Measurements from ENCODE around the gene TMEM269.
A peak's percentile ranks its signal among the peaks of the same experiment; 100 is the strongest.

TMEM269 gene

DNA sequence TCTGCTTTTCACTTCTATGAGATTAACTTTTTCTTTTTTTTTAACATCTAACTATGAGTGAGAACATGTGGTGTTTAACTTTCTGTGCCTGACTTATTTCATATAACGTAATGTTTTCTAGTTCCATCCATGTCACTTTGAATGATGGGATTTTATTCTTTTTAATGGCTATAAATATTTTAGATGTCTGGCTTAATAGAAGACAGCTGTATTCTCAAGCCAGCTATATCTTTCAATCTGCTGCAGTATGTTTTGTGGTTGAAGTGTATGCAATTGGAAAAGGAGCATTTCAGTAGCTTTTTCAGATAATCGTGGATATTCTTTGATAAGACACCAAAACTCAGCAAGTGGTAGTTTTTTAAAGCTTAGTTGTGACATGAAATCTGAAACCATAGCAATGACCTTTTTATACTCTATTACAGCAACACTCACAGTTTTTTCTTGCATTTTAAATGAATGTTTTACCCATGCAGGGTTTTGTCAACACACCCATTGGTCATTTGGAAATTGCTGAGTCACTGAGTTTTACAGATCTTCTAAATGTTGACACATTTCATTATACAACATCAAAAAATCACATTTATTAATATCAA is 38.1 kb downstream of the TMEM269 start:
- DNase-seq (ENCODE audit: low spot score) = no peak

GRCh38 chr1:42824481-42825035 is 39.8 kb downstream of the TMEM269 start:
- DNase-seq (ENCODE audit: low spot score) = no peak

DNA sequence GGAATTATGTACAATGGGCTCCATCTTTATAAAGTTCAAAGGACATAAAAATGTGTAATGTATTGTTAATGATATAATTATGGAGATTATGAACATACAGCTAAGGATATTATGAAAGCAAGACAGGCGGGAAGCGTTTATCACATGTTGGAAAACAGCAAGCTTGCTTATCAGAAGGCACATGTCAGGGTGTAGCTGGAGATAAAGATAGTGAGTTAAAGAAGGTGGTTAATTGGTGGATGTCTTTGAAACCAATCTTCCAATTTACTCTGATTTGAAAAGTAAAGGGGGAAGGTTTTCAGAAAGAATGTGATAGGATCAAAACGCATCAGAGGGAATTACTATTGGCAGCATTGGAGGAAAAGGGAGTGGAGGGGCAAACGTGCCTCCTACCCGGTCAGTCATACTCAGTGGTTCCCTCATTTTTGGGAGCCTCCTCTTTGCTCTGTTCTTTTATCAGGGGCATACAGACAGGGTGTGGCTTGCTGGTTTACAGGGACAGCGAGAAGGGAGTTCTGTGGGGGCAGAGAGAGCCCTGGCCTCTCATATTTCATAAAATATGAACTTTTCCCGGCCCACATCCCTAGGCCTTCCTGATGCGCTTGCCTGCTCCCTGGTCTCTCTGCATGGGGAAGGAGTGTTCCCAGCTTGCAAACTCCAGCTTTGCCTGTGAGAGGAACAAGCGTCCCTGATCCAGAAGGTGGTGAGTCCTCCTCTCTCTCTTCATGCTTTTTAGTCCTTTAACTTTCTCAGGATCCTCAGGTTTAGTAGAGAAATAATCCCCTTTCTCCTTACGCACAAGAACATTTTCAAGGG is 40.5 kb downstream of the TMEM269 start:
- DNase-seq (ENCODE audit: low spot score) = no peak

GRCh38 chr1:42830631-42831030 is 45.8 kb downstream of the TMEM269 start:
- no peak for DNase-seq (ENCODE audit: low spot score)

- no peak for DNase-seq (ENCODE audit: low spot score)
These were observed 46.5 kb downstream of the TMEM269 start for GRCh38 chr1:42831273-42831672.

DNA sequence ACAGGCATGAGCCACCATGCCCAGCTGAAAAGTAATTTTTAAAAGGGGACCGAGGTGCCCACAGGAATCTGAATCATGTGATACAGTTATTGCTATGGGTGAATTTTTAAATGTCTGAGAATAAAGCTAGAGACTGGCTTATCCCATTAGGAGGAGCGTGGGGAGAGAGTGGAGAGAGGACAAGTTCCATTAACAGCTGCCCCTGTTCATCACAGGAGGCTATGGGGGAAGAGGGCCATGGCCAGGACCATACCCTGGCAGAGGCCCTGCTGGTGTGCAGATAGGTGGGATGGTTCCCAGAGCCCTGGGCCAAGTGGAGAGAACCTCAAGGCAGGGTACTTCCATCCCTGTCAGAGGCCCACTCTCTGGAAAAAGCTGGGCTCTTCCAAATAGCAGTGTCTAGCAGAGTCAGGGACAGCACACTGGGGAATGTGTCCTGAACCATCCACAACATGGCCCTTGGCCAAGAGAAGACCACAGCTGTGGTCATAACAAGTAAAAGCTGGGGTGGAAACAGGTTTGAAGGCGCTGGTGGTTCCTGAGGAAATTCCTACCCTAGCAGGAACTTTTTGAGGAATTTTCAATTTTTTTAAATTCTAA is 48.0 kb downstream of the TMEM269 start:
- no peak for DNase-seq (ENCODE audit: low spot score)

GRCh38 chr1:42833981-42834380 is 49.2 kb downstream of the TMEM269 start:
- DNase-seq (ENCODE audit: low spot score) = no peak

DNA sequence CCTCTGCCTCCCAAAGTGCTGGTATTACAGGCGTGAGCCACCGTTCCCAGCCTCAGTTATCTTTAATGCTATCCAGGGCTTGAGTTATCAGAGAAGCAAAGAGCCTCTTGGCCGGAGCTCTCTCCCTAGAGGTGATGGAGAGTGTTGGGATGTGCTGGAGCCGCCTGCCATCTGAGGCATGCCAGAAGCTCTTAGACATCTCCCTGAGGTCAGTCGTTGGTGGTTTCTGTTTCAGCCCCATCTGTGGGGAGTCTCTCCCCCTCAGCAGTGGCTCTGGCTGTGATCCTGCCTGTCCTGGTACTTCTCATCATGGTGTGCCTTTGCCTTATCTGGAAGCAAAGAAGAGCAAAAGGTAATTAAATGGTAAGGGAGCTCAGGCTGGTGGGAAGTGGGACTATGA is 50.0 kb downstream of the TMEM269 start:
- no peak for DNase-seq (ENCODE audit: low spot score)

- DNase-seq (ENCODE audit: low spot score) = no peak
These were observed 50.6 kb downstream of the TMEM269 start for GRCh38 chr1:42835422-42835821.

DNA sequence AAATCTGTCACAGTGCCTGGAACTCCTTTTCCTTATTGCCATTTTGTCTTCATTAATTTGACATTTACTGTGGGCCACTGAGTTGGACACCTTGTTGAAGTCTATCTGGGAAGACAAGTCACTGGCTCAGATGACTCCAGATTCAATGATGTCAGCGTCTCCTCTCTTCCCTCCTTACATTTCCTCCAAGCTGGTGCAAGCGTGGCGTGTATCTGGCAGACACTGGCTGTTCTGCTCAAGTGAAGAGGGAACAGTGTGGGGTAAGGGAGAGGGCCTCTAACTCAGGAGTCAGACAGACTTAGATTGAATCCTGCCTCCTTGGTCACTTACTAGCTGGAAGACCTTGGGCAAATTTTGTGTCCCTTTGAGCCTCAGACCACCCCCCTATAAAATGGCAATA is 52.9 kb downstream of the TMEM269 start:
- DNase-seq (ENCODE audit: low spot score) = no peak

GRCh38 chr1:42838482-42839190 is 53.8 kb downstream of the TMEM269 start:
- no peak for DNase-seq (ENCODE audit: low spot score)

DNA sequence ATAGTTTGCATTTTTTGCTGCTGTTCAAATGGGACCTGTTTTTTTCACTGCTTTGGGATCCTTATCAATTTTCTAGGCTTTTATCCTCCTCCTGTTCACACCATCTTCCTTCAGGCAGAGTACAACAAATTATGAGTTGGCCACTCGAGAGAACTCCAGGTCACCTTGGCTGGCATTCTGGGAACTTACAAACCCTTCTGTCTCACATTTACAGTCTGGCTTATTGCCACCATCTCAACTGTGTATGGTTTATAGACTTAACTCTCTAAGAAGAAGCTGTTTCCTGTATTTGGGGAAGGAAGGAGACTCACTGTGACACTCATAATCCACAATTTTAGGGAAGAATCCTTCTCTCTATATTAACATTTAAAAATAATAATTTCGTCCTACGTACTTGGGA is 56.2 kb downstream of the TMEM269 start:
- DNase-seq (ENCODE audit: low spot score) = no peak

DNA sequence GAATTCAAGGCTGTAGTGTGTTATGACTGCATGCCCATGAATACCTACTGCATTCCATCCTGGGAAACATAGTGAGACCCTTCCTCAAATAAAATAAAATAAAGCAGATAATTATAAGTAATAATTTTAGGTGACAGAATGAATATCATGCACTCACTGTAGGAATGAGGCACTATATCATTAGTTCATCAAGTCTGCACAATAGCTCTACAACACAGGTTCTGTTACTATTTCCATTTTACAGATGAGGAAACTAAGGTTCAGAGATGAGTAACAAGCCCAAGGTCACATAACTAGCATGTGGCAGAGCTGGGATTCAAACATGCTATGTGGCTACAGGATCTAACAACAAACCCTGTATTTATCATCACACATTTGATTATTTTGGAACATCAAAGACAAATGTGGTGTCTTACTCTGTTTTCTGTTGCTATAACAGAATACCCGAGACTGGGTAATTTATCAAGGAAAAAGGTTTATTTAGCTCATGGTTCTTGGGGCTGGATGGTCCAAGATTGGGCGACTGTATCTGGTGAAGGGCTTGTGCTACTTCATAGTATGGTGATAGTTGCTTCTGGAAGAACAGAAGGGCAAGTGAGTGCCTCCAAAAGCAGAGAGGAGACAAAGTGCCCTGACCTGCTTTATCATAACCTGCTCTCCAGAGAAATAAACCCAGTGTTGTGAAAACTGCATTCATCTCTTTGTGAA is 56.8 kb downstream of the TMEM269 start:
- DNase-seq (ENCODE audit: low spot score) = no peak

DNA sequence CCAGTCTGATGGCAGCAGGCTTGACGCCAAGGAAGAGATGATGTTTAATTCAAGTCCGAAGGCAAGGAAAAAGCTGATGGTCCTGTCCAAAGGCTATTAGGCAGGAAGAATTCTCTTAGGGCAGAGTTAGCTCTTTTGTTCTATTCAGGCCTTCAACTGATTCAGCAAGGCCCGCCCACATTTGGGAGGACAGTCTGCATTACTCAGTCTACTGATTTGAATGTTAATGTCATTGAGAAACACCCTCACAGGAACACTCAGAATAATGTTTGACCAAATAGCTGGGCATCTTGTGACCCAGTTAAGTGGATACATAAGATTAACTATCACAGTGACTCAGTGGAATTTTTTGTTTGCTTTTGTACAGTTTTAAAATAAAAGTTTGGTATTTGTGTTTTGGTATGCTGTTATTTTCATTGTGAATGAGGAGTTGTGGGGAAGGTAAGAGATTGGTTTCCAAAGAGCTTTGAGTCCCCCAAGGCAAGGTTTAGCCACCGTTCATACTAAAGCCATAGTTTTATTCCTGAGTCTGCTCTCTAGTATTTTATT is 59.9 kb downstream of the TMEM269 start:
- DNase-seq (ENCODE audit: low spot score) = no peak

DNA sequence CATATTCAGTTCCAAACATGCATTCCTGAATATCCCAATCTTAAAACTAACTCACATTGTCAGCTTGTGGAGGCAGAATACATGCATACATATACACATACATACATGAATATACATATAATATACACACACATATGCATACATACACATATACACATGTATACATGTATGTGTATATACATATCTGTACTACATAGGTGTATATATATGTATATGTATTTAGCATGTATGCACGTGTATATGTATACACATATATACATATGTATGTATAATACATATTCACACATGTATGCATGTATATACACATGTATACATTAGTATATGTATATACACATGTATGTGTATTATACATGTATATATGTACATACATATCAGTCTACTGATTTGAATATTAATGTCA is 60.4 kb downstream of the TMEM269 start:
- no peak for DNase-seq (ENCODE audit: low spot score)

DNA sequence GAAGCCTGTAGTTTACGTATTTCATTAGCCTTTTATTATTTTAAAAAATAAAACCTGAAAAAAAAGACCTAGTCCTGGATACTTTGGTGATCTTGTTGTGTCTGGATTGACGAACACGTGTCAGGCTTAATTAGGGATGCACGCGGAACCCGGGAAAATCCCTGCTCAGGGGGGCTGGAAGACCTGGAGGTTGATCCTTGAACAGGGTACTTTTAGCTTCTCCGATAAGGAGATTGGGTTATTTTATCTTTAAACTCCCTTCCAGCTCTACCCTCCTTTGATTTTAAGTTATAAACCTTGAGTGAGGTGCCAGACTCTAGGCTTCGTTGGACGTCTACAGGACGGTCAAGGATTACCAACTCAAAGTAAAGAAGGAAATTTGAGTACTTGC is 61.1 kb downstream of the TMEM269 start:
- no peak for DNase-seq (ENCODE audit: low spot score)

- peak; percentile 94 for DNase-seq (ENCODE audit: low spot score)
These were observed 61.7 kb downstream of the TMEM269 start, which contains the start of gene ZNF691 for GRCh38 chr1:42846257-42847110. Gene ZNF691 (plus strand): TSS chr1:42846613. CDS start chr1:42849659, 3,046 bp downstream.

- DNase-seq (ENCODE audit: low spot score) = no peak
These were observed 62.4 kb downstream of the TMEM269 start for GRCh38 chr1:42847111-42847595.

- no peak for DNase-seq (ENCODE audit: low spot score)
These were observed 63.1 kb downstream of the TMEM269 start for GRCh38 chr1:42847721-42848460.
